ENCODE measurements around the gene NT5DC1.

Gene NT5DC1

DNA sequence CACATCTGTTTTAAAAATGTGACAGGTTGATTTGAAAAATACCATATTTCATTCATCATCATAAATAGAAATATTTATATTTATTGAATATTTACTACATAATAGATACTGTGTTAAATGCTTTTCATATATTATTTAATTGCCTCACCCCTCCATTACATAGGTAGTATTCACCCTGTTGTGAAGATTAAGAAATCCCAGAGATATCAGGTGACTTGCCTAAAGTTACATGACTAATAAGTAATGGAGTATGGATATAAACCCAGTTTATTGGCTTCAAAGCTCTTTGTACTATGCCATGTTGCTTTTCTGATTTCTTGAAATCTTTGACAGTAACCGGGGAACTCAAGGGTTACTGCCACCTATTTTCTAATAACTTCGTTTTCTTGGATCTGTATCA is 189.2 kb downstream of the NT5DC1 start:
- no peaks in the 10 kb centered on the region for H3K9me3 ChIP-seq (ENCODE audit: control insufficient read depth, insufficient read depth, low read depth, low read length)
- H3K4me3 ChIP-seq (ENCODE audit: low read depth, low read length), result no peak overlapping the region
- H3K4me1 ChIP-seq (ENCODE audit: control insufficient read depth, insufficient read depth, low read length), result no peaks in the 10 kb centered on the region
- POLR2A ChIA-PET, result no interaction called here
- no peak overlapping the region for H3K27ac ChIP-seq (ENCODE audit: extremely low read depth, low read depth, low read length)
- no peaks in the 10 kb centered on the region for H3K36me3 ChIP-seq (ENCODE audit: control insufficient read depth in 2 of 2, insufficient read depth in 1 of 2, low read length in 2 of 2)
- CTCF ChIA-PET, result interaction anchor here (0.6 to 4.3 kb wide), 14 partner anchors 10 to 273 kb away, joined by 3 to 108 read pairs (median 7); partner anchors contain the start of genes CALHM5 and TSPYL1
- TF ChIP-seq ZNF174 (tag by site-specific recombination; IDR thresholded peaks at IDR 0.05), result no peak
- no peak for TF ChIP-seq BCL11A (tag by site-specific recombination; IDR thresholded peaks at IDR 0.05; ENCODE audit: low read depth)
- TF ChIP-seq ZNF48 (tag by site-specific recombination; IDR thresholded peaks at IDR 0.05), result no peak
- no peak for TF ChIP-seq ZNF837 (tag by site-specific recombination; IDR thresholded peaks at IDR 0.05)
- TF ChIP-seq, protein P1, sequence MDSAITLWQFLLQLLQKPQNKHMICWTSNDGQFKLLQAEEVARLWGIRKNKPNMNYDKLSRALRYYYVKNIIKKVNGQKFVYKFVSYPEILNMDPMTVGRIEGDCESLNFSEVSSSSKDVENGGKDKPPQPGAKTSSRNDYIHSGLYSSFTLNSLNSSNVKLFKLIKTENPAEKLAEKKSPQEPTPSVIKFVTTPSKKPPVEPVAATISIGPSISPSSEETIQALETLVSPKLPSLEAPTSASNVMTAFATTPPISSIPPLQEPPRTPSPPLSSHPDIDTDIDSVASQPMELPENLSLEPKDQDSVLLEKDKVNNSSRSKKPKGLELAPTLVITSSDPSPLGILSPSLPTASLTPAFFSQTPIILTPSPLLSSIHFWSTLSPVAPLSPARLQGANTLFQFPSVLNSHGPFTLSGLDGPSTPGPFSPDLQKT (IDR thresholded peaks at IDR 0.05; ENCODE audit: borderline replicate concordance, low read depth, low read length), result no peak
- TF ChIP-seq GLI2 (tag by site-specific recombination; IDR thresholded peaks at IDR 0.05; ENCODE audit: borderline replicate concordance, low read depth), result no peak
- no peak for TF ChIP-seq ZNF621 (tag by site-specific recombination; IDR thresholded peaks at IDR 0.05)
- no peak for TF ChIP-seq BCL11B (tag by site-specific recombination; IDR thresholded peaks at IDR 0.05; ENCODE audit: low read depth)
- no peak for TF ChIP-seq ZNF16 (tag by site-specific recombination; IDR thresholded peaks at IDR 0.05; ENCODE audit: low read depth)

DNA sequence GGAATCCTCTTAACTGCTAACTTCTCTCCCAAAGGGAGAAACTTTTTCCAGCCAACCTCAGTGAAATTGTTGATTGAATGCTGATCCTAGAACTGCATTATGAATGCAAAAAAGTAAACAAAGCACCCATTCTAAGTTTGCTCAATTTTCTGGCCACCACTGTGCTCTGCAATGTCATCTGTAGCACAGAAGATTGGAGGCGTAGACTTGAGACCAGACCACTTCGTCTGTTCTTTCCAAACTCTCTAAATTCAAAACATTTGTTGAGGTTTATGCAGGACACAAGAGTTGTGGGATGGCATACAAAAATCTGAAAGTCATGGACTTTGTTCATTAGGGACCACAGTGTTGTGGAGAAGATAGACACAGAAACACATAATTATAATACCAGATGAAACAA is 190.1 kb downstream of the NT5DC1 start:
- ChIA-PET POLR2A (no interaction called here), CTCF (interaction anchor here (0.7 to 4.3 kb wide), 6 partner anchors 11 to 270 kb away, joined by 4 to 108 read pairs (median 18); partner anchors contain the start of gene TSPYL1)
- TF ChIP-seq ZNF2 (tag by site-specific recombination; IDR thresholded peaks at IDR 0.05) (no peak), ZNF132 (tag by site-specific recombination; IDR thresholded peaks at IDR 0.05; ENCODE audit: borderline replicate concordance) (no peak), MYNN (tag by site-specific recombination; IDR thresholded peaks at IDR 0.05; ENCODE audit: borderline replicate concordance) (no peak), ZSCAN16 (tag by site-specific recombination; IDR thresholded peaks at IDR 0.05) (no peak), ZNF341 (tag by site-specific recombination; IDR thresholded peaks at IDR 0.05; ENCODE audit: low read depth) (no peak), ZSCAN30 (tag by site-specific recombination; IDR thresholded peaks at IDR 0.05) (no peak), ZNF658 (tag by site-specific recombination; IDR thresholded peaks at IDR 0.05) (no peak), ZNF514 (tag by site-specific recombination; IDR thresholded peaks at IDR 0.05) (no peak), ZNF792 (tag by site-specific recombination; IDR thresholded peaks at IDR 0.05) (no peak), ZNF596 (tag by site-specific recombination; IDR thresholded peaks at IDR 0.05) (no peak), SETDB1 (IDR thresholded peaks at IDR 0.05; ENCODE audit: insufficient read length, low read length) (no peak), HOXA7 (CRISPR knock-in tag; IDR thresholded peaks at IDR 0.05; ENCODE audit: borderline replicate concordance) (no peak), ZNF561 (tag by site-specific recombination; IDR thresholded peaks at IDR 0.05; ENCODE audit: borderline replicate concordance) (no peak), ZNF76 (tag by site-specific recombination; IDR thresholded peaks at IDR 0.05; ENCODE audit: borderline replicate concordance, low read depth) (no peak), KLF8 (tag by site-specific recombination; IDR thresholded peaks at IDR 0.05) (no peak)
- TF ChIP-seq, protein P2, sequence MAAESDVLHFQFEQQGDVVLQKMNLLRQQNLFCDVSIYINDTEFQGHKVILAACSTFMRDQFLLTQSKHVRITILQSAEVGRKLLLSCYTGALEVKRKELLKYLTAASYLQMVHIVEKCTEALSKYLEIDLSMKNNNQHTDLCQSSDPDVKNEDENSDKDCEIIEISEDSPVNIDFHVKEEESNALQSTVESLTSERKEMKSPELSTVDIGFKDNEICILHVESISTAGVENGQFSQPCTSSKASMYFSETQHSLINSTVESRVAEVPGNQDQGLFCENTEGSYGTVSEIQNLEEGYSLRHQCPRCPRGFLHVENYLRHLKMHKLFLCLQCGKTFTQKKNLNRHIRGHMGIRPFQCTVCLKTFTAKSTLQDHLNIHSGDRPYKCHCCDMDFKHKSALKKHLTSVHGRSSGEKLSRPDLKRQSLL (tag by site-specific recombination; IDR thresholded peaks at IDR 0.05), result no peak
- TF ChIP-seq, protein P3, sequence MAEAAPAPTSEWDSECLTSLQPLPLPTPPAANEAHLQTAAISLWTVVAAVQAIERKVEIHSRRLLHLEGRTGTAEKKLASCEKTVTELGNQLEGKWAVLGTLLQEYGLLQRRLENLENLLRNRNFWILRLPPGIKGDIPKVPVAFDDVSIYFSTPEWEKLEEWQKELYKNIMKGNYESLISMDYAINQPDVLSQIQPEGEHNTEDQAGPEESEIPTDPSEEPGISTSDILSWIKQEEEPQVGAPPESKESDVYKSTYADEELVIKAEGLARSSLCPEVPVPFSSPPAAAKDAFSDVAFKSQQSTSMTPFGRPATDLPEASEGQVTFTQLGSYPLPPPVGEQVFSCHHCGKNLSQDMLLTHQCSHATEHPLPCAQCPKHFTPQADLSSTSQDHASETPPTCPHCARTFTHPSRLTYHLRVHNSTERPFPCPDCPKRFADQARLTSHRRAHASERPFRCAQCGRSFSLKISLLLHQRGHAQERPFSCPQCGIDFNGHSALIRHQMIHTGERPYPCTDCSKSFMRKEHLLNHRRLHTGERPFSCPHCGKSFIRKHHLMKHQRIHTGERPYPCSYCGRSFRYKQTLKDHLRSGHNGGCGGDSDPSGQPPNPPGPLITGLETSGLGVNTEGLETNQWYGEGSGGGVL (tag by site-specific recombination; IDR thresholded peaks at IDR 0.05), result no peak
- TF ChIP-seq, protein P4, sequence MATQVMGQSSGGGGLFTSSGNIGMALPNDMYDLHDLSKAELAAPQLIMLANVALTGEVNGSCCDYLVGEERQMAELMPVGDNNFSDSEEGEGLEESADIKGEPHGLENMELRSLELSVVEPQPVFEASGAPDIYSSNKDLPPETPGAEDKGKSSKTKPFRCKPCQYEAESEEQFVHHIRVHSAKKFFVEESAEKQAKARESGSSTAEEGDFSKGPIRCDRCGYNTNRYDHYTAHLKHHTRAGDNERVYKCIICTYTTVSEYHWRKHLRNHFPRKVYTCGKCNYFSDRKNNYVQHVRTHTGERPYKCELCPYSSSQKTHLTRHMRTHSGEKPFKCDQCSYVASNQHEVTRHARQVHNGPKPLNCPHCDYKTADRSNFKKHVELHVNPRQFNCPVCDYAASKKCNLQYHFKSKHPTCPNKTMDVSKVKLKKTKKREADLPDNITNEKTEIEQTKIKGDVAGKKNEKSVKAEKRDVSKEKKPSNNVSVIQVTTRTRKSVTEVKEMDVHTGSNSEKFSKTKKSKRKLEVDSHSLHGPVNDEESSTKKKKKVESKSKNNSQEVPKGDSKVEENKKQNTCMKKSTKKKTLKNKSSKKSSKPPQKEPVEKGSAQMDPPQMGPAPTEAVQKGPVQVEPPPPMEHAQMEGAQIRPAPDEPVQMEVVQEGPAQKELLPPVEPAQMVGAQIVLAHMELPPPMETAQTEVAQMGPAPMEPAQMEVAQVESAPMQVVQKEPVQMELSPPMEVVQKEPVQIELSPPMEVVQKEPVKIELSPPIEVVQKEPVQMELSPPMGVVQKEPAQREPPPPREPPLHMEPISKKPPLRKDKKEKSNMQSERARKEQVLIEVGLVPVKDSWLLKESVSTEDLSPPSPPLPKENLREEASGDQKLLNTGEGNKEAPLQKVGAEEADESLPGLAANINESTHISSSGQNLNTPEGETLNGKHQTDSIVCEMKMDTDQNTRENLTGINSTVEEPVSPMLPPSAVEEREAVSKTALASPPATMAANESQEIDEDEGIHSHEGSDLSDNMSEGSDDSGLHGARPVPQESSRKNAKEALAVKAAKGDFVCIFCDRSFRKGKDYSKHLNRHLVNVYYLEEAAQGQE (tag by site-specific recombination; IDR thresholded peaks at IDR 0.05), result no peak

More for the DNA sequence above, 190.1 kb downstream of the NT5DC1 start:
- Histone ChIP-seq H3K36me3 (ENCODE audit: control insufficient read depth in 2 of 2, insufficient read depth in 1 of 2, low read length in 2 of 2) (no peaks in the 10 kb centered on the region), H3K9me3 (ENCODE audit: control insufficient read depth, insufficient read depth, low read depth, low read length) (no peaks in the 10 kb centered on the region), H3K4me3 (ENCODE audit: low read depth, low read length) (no peak overlapping the region), H3K4me1 (ENCODE audit: control insufficient read depth, insufficient read depth, low read length) (no peaks in the 10 kb centered on the region), H3K27ac (ENCODE audit: extremely low read depth, low read depth, low read length) (no peak overlapping the region)
